ENCODE results near the gene ERGIC1. TPM values are rescaled to one million over a fixed set of nuclear protein-coding genes. Genes with fewer than 3 reads are reported as not detected.
"Not testable (repeated sequence)": the region's sequence is repeated elsewhere in the genome, so short reads cannot be mapped to it uniquely, and the experiment has no call there.

Gene ERGIC1
- total RNA-seq, 1 donor from 2014 or later: 105 TPM

DNA sequence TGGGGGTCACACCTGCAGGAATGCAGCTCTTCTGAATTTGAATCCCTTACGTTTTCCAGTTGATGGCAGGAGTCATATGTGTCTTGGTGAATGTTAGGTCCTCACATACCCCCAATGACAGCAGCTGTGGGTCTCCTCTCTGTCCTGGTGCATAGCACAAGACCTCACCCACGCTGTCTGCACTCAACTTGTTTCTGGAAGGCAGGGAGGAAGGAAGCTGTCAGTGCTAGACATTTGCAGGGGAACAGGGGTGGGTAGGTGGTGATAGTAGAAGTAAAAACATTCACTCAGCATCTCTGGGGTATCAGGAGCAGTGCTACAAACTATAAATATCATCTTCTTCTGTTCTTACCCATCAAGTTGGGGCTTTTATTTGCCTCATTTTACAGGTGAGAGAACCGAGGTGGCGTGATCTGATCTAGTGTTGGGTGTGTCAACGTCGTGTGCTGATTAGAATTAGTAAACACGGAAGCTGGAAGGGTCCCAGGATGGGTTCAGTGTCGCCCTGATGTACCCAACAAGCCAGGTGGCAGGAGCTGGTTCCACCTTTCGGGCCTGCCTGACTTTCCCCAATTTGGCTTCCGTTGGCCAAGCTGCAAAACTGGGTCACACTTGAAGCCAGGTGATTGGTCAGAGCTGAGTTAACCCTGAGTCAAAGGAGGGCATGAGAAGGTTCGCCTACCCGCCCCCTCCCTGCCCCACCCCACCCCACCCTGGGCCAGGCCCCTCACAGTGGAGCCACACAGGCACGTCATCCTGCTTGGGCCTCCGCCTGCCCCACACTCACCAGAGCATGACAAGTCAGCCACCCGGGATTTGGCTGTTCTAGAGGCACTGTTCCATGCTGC is 15.8 kb downstream of the ERGIC1 start:
- DNase-seq (ENCODE audit: low read depth) (peak; percentile 89), FAIRE-seq (no peak)
- peaks cover 4% of the 10 kb centered on the region for H3K36me3 ChIP-seq (ENCODE audit: control insufficient read depth, insufficient read depth, low read length)
- TF ChIP-seq, protein P1, sequence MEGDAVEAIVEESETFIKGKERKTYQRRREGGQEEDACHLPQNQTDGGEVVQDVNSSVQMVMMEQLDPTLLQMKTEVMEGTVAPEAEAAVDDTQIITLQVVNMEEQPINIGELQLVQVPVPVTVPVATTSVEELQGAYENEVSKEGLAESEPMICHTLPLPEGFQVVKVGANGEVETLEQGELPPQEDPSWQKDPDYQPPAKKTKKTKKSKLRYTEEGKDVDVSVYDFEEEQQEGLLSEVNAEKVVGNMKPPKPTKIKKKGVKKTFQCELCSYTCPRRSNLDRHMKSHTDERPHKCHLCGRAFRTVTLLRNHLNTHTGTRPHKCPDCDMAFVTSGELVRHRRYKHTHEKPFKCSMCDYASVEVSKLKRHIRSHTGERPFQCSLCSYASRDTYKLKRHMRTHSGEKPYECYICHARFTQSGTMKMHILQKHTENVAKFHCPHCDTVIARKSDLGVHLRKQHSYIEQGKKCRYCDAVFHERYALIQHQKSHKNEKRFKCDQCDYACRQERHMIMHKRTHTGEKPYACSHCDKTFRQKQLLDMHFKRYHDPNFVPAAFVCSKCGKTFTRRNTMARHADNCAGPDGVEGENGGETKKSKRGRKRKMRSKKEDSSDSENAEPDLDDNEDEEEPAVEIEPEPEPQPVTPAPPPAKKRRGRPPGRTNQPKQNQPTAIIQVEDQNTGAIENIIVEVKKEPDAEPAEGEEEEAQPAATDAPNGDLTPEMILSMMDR (IDR thresholded peaks at IDR 0.05; ENCODE audit: insufficient read depth, low read length, severe bottlenecking): no peak
- no peaks in the 10 kb centered on the region for H3K27me3 ChIP-seq (ENCODE audit: control insufficient read depth, insufficient read depth, low read length)
- no peak overlapping the region for H3K4me3 ChIP-seq (ENCODE audit: low read depth, low read length)

DNA sequence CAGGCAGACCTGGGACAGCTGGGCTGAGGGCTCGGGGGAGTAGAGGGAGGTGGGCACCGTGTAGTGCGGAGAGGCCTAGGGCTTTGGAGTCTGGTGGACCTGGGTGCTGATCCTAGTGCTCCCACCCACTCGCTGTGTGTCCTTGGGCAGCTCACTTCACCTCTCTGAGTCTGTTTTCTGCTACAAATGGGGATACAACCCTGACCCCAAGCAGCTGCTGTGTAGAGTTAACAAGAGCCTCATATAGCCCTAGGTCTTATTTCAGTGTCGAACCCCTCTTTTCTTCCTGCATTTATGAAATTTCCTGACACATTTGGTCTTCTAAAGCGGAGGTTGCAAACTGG is 16.4 kb downstream of the ERGIC1 start:
- H3K36me3 ChIP-seq (ENCODE audit: control insufficient read depth, insufficient read depth, low read length): peaks cover 2% of the 10 kb centered on the region
- DNase-seq (ENCODE audit: low read depth): no peak
- no peak for FAIRE-seq
- TF ChIP-seq, protein P1 (IDR thresholded peaks at IDR 0.05; ENCODE audit: insufficient read depth, low read length, severe bottlenecking): no peak
- H3K27me3 ChIP-seq (ENCODE audit: control insufficient read depth, insufficient read depth, low read length): no peaks in the 10 kb centered on the region
- H3K4me3 ChIP-seq (ENCODE audit: low read depth, low read length): no peak overlapping the region

DNA sequence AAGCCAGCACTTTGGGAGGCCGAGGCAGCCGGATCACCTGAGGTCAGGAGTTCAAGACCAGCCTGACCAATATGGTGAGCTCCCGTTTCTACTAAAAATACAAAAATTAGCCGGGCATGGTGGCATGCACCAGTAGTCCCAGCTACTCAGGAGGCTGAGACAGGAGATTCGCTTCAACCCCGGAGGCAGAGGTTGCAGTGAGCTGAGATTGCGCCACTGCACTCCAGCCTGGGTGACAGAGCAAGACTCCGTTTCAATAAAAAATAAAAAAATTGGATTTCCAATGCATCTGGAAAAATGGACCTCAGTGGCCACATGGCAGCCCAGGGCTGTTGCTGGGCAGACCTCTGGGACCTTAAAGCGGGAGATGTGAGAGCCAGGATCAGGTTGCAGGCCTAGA is 17.2 kb downstream of the ERGIC1 start:
- not testable (repeated sequence) for H3K4me3 ChIP-seq (ENCODE audit: low read depth, low read length); FAIRE-seq; H3K36me3 ChIP-seq (ENCODE audit: control insufficient read depth, insufficient read depth, low read length); DNase-seq (ENCODE audit: low read depth); H3K27me3 ChIP-seq (ENCODE audit: control insufficient read depth, insufficient read depth, low read length)

DNA sequence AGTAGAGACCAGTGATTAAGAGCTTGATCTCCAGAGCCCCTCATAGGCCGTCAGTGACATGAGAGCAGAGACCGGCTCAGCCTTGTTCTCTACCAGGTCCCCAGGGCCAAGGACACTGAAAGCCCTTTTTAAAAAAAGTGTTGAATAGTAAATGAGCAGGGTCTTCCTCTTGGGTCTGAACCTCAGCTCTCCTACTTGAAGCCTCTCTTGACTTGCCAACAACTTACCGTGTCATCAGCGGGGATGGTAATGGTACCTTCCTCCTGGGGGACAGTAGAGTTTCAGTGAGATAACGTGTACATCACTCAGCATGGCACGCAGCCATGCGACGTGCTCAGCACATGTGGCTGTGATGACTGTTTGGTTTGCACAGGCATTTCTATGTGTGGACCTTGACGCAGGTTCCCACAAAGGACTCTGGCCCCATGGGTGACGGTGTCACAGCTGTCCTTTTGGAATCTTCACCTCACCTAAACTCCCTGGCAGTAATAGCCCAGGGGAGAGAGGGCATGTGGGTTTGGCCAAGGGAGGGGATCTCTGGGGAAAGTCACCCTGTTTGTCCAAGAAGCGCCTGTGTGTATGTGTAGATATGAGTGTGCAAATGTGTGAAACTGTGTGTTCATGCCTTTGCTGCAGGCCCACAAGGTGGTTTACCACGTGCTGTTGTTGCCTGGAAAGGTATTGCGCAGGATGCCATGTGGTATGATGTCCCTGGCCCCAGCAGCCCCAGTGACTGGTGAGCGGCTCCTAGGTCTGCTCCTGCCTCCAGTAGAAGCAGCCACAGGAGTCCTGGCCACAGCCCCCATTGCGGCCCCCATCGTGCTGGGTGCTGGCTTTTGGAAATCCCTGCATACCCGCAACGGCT is 18.7 kb downstream of the ERGIC1 start:
- FAIRE-seq (no peak), DNase-seq (ENCODE audit: low read depth) (no peak)
- TF ChIP-seq, protein P1 (IDR thresholded peaks at IDR 0.05; ENCODE audit: insufficient read depth, low read length, severe bottlenecking): no peak
- Histone ChIP-seq H3K27me3 (ENCODE audit: control insufficient read depth, insufficient read depth, low read length) (no peaks in the 10 kb centered on the region), H3K36me3 (ENCODE audit: control insufficient read depth, insufficient read depth, low read length) (no peaks in the 10 kb centered on the region), H3K4me3 (ENCODE audit: low read depth, low read length) (no peak overlapping the region)

DNA sequence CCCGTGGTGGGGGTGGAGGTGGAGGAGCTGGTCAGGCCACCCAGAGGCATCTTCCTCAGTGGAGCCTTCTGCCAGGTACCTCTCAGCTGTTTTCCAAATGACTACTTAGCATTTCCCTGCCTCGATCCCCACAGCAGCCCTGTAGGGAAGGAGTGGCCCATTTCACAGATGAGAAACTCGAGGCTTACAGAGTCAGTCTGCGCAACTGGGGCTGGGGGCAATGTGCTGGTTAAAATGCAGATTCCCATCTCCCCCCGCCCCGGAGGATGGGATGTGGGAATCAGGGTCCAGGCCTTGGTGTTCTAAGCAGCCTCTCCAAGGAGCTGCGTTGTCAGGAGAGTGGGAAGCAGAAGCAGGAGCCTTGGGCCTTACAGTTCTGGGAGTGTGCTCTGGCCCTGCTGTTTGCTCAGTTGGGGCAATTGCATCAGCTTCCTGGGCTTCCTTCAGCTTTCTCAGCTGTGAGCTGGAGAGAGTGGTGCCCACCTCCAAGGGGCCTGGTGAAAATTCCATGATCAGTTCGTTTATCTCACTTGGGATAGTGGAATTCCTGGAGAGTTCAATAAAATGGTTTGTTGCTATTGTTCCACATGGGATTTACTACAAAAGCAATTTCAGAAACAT is 19.4 kb downstream of the ERGIC1 start:
- no peak for DNase-seq (ENCODE audit: low read depth)
- TF ChIP-seq, protein P1 (IDR thresholded peaks at IDR 0.05; ENCODE audit: insufficient read depth, low read length, severe bottlenecking): no peak
- no peak for FAIRE-seq
- Histone ChIP-seq H3K27me3 (ENCODE audit: control insufficient read depth, insufficient read depth, low read length) (no peaks in the 10 kb centered on the region), H3K36me3 (ENCODE audit: control insufficient read depth, insufficient read depth, low read length) (peaks cover 3% of the 10 kb centered on the region), H3K4me3 (ENCODE audit: low read depth, low read length) (no peak overlapping the region)

DNA sequence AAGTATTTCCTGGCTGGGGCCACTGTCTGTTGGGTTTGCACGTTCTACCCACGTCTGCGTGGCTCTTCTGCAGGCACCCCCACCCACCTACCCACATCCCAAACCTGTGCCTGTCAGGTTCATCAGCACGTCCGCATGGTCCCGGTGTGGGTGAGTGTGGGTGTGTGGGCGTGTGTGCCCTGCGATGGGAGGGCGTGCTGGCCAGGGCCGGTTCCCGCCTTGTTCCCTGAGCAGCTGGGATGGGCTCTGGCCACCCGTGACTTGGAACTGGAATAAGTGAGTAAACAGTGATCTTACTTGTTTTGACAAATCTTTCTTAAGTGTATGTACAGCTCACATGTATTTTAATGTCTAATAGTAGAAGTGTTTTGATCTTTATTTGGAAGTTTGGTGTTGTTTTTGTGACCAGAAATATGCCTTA is 20.4 kb downstream of the ERGIC1 start:
- TF ChIP-seq, protein P1 (IDR thresholded peaks at IDR 0.05; ENCODE audit: insufficient read depth, low read length, severe bottlenecking): no peak
- DNase-seq (ENCODE audit: low read depth): peak; percentile 55
- no peak for FAIRE-seq
- Histone ChIP-seq H3K27me3 (ENCODE audit: control insufficient read depth, insufficient read depth, low read length) (no peaks in the 10 kb centered on the region), H3K36me3 (ENCODE audit: control insufficient read depth, insufficient read depth, low read length) (peaks cover 3% of the 10 kb centered on the region), H3K4me3 (ENCODE audit: low read depth, low read length) (no peak overlapping the region)

All from bronchial epithelial cell (primary cell).